GM23248 (cell line): ENCODE data around the gene PRDM12.

Experiments
- EZH2 ChIP-seq: fragments of 200-600 bp; sonication (generic); IDR thresholded peaks from 2 replicates; pipeline ENCODE4 v1.6.1; 2018; ENCODE audit warnings: antibody characterized with exemption, mild to moderate bottlenecking; ENCODE audit not compliant: insufficient read depth, poor library complexity, severe bottlenecking
- EZH2phosphoT487 ChIP-seq: fragments of 200-600 bp; sonication (generic); IDR thresholded peaks from 2 replicates; pipeline ENCODE4 v1.6.1; 2018; ENCODE audit warnings: antibody characterized with exemption, moderate library complexity, mild to moderate bottlenecking, low read depth; ENCODE audit not compliant: insufficient read depth

DNA sequence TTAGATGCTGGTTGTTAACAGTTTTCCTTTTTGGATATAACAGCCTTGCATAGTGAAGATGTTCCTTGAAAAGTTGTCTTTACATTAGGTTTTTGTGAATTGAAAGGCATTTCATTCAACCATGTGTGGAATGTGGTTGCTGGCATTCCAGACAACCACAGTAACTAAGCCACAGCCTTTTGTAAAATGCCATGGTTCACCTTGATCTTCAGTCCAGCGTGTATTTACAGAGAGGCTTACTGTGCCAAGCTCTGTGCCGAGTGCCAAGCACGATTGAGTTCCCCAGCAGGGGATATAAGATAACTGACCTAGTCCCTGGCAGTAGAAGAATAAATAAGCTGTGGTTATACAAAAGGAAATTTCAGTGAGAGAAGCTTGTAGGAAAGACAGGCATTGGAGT lies 34.1 kb downstream of the PRDM12 start:
- no peak for TF ChIP-seq EZH2
- no peak for TF ChIP-seq EZH2phosphoT487
